LNCaP clone FGC (cell line): ENCODE results near the gene DDI2.

ENCODE experiments used
- DNase-seq: peaks from one replicate; pipeline ENCODE4 v3.0.0-alpha.2; 2011; ENCODE audit warnings: low read depth
- H3K4me3 ChIP-seq: 2 replicates; pipeline ENCODE4 v1.5.1; 2011; ENCODE audit warnings: mild to moderate bottlenecking, low read depth, low read length, control low read depth
- TF ChIP-seq, protein P1 (sequence below): IDR thresholded peaks from 2 replicates; pipeline ENCODE4 v1.5.1; 2012; ENCODE audit warnings: mild to moderate bottlenecking; ENCODE audit not compliant: control insufficient read depth, insufficient read depth; ENCODE audit errors: extremely low read depth

DDI2 gene

DNA sequence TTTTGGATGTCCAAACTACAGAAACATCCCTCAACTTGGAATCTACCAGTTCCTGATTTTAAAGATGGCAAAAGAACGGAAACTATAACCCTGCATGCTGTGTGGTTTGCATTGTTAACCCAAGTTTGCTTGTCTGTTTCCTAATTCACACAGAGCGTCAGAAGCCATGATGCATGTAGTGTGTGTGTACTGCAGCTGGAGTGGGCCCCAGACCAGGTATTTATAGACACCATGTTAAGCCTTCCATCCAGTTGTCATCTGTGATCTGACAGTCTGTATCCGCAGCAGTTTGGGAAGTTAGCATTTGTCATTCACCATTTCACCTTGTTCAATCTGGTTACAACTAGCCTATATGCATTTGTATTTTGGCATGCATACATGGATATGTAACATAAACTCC lies 39.2 kb downstream of the DDI2 start:
- TF ChIP-seq, protein P1, sequence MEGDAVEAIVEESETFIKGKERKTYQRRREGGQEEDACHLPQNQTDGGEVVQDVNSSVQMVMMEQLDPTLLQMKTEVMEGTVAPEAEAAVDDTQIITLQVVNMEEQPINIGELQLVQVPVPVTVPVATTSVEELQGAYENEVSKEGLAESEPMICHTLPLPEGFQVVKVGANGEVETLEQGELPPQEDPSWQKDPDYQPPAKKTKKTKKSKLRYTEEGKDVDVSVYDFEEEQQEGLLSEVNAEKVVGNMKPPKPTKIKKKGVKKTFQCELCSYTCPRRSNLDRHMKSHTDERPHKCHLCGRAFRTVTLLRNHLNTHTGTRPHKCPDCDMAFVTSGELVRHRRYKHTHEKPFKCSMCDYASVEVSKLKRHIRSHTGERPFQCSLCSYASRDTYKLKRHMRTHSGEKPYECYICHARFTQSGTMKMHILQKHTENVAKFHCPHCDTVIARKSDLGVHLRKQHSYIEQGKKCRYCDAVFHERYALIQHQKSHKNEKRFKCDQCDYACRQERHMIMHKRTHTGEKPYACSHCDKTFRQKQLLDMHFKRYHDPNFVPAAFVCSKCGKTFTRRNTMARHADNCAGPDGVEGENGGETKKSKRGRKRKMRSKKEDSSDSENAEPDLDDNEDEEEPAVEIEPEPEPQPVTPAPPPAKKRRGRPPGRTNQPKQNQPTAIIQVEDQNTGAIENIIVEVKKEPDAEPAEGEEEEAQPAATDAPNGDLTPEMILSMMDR = no peak
- no peak overlapping the region for H3K4me3 ChIP-seq
- no peak for DNase-seq

- DNase-seq = no peak
- TF ChIP-seq, protein P1 = no peak
Observed at GRCh38 chr1:15657021-15657420, 39.8 kb downstream of the DDI2 start.

GRCh38 chr1:15660151-15660550 lies 42.9 kb downstream of the DDI2 start:
- DNase-seq = no peak
- TF ChIP-seq, protein P1 = no peak
- H3K4me3 ChIP-seq = no peak overlapping the region

More at GRCh38 chr1:15657021-15657420, 39.8 kb downstream of the DDI2 start:
- no peak overlapping the region for H3K4me3 ChIP-seq

- DNase-seq = no peak
- H3K4me3 ChIP-seq = no peak overlapping the region
- TF ChIP-seq, protein P1 = no peak
Observed at GRCh38 chr1:15662477-15662876, 45.2 kb downstream of the DDI2 start.

DNA sequence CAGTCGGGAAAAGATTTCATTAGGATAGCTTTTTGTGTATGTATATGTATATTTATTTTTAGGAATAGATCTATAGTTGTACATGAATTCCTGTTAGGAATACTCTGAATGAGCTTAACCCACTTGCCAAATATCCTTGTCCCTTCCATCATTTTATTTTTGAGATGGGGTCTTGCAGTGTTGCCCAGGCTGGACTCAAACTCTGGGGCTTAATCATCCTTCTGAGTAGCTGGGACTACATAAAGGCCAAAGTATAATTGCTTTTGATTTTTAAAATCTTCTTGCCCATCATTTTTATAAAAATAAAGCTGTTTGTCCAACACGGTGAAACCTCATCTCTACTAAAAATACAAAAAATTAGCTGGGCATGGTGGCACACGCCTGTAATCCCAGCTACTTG lies 46.7 kb downstream of the DDI2 start:
- no peak overlapping the region for H3K4me3 ChIP-seq
- TF ChIP-seq, protein P1 = no peak
- no peak for DNase-seq

- H3K4me3 ChIP-seq = no peak overlapping the region
- TF ChIP-seq, protein P1 = no peak
- DNase-seq = no peak
Observed at GRCh38 chr1:15667362-15667761, 50.1 kb downstream of the DDI2 start.

DNA sequence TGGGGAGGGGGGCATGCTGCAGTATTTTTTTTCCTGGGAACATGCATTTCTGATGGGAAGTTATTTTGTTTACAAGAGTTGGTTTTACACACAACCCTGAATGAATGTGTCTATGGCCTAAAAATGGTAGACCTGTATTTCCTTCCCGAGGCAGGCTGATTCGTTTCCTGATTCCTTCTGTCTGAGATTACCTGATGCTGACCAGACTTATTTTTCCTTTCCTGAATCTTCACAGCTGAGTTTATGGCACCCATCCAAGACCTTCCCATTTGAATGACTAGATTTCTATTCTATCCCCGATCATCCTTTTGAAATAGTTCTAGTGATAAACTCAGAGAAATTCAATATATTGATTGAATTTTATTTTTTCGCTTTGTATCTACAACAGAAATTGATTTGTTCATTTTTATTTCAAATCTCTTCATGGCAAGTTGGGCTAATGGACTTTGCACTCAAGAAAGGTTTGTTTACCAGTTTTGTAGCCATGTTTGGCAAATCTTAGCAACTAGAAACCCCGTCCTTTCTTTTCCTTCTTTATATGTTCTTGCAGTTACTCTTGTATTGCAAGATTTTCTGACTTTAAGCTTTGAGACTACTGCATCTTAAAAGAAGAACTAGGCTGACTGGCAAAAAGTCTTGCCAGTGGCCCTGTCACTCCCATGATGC lies 51.0 kb downstream of the DDI2 start:
- no peak overlapping the region for H3K4me3 ChIP-seq
- TF ChIP-seq, protein P1 = no peak
- DNase-seq = no peak
